KMS-11 (cell line): ENCODE data around the gene OTUD4.
A peak's percentile ranks its signal among the peaks of the same experiment; 100 is the strongest.

Source experiments
- H2AFZ ChIP-seq: fragments of 200-600 bp; sonication (generic); 2 replicates; pipeline ENCODE4 v1.6.1; 2016; ENCODE audit warnings: antibody characterized with exemption, mixed run types, low read depth
- H3K27ac ChIP-seq: fragments of 200-600 bp; sonication (generic); 2 replicates; pipeline ENCODE4 v1.6.1; 2016; ENCODE audit warnings: mild to moderate bottlenecking, mixed run types
- H3K27me3 ChIP-seq: fragments of 200-600 bp; sonication (generic); 2 replicates; pipeline ENCODE4 v1.6.1; 2017; ENCODE audit warnings: mild to moderate bottlenecking, low read depth, mixed run types, moderate library complexity; ENCODE audit not compliant: insufficient read depth
- H3K36me3 ChIP-seq: fragments of 200-600 bp; sonication (generic); 2 replicates; pipeline ENCODE4 v1.6.1; 2017; ENCODE audit warnings: mild to moderate bottlenecking, mixed run types; ENCODE audit not compliant: insufficient read depth
- H3K4me1 ChIP-seq: fragments of 200-600 bp; sonication (generic); 2 replicates; pipeline ENCODE4 v1.6.1; 2016; ENCODE audit warnings: mild to moderate bottlenecking, low read depth, mixed run types; ENCODE audit not compliant: poor library complexity, severe bottlenecking
- H3K4me2 ChIP-seq: fragments of 200-600 bp; sonication (generic); 2 replicates; pipeline ENCODE4 v1.7.0; 2016; ENCODE audit warnings: mild to moderate bottlenecking, mixed run types
- H3K4me3 ChIP-seq: fragments of 200-600 bp; sonication (generic); IDR thresholded peaks from 2 replicates; pipeline ENCODE4 v1.6.1; 2017; ENCODE audit warnings: low read depth, low read length, mixed read lengths; ENCODE audit not compliant: insufficient read depth
- H3K79me2 ChIP-seq: fragments of 200-600 bp; sonication (generic); 2 replicates; pipeline ENCODE4 v1.6.1; 2016; ENCODE audit warnings: low read depth, mixed run types; ENCODE audit not compliant: insufficient read depth
- H3K9ac ChIP-seq: fragments of 200-600 bp; sonication (generic); 2 replicates; pipeline ENCODE4 v1.6.1; 2016; ENCODE audit warnings: mild to moderate bottlenecking, mixed run types
- H4K20me1 ChIP-seq: fragments of 200-600 bp; sonication (generic); 2 replicates; pipeline ENCODE4 v1.6.1; 2016; ENCODE audit warnings: mild to moderate bottlenecking, mixed run types; ENCODE audit not compliant: insufficient read depth
- TF ChIP-seq, protein P1 (sequence below): fragments of 200-600 bp; sonication (generic); conservative IDR thresholded peaks from 2 replicates; pipeline ENCODE4 v1.6.1; 2017; ENCODE audit warnings: low read depth, mild to moderate bottlenecking, antibody characterized with exemption, low read length, moderate library complexity, mixed read lengths

OTUD4 gene

GRCh38 chr4:145108128-145108527 lies 72.3 kb downstream of the OTUD4 start:
- H3K79me2 ChIP-seq = peaks cover 40% of the 10 kb centered on the region
- H3K4me3 ChIP-seq = no peak overlapping the region
- H3K4me2 ChIP-seq = no peak overlapping the region
- H3K9ac ChIP-seq = no peak overlapping the region
- H3K27ac ChIP-seq = no peak overlapping the region
- H4K20me1 ChIP-seq = peaks cover 16% of the 10 kb centered on the region
- H3K4me1 ChIP-seq = peaks cover 11% of the 10 kb centered on the region
- peaks cover 63% of the 10 kb centered on the region; the same call in 1 of the 2 replicates for H3K36me3 ChIP-seq
- TF ChIP-seq, protein P1, sequence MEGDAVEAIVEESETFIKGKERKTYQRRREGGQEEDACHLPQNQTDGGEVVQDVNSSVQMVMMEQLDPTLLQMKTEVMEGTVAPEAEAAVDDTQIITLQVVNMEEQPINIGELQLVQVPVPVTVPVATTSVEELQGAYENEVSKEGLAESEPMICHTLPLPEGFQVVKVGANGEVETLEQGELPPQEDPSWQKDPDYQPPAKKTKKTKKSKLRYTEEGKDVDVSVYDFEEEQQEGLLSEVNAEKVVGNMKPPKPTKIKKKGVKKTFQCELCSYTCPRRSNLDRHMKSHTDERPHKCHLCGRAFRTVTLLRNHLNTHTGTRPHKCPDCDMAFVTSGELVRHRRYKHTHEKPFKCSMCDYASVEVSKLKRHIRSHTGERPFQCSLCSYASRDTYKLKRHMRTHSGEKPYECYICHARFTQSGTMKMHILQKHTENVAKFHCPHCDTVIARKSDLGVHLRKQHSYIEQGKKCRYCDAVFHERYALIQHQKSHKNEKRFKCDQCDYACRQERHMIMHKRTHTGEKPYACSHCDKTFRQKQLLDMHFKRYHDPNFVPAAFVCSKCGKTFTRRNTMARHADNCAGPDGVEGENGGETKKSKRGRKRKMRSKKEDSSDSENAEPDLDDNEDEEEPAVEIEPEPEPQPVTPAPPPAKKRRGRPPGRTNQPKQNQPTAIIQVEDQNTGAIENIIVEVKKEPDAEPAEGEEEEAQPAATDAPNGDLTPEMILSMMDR = no peak
- no peak overlapping the region for H2AFZ ChIP-seq
- no peaks in the 10 kb centered on the region for H3K27me3 ChIP-seq

- TF ChIP-seq, protein P1 = no peak
- Histone ChIP-seq H3K79me2 (peaks cover 50% of the 10 kb centered on the region), H3K4me2 (no peak overlapping the region), H3K4me1 (peaks cover 21% of the 10 kb centered on the region), H3K27me3 (no peaks in the 10 kb centered on the region), H4K20me1 (peaks cover 26% of the 10 kb centered on the region), H3K36me3 (peaks cover 53% of the 10 kb centered on the region; the same call in 1 of the 2 replicates), H3K27ac (no peak overlapping the region), H2AFZ (no peak overlapping the region), H3K9ac (no peak overlapping the region), H3K4me3 (no peak overlapping the region)
These were observed 73.3 kb downstream of the OTUD4 start for GRCh38 chr4:145107126-145107525.

DNA sequence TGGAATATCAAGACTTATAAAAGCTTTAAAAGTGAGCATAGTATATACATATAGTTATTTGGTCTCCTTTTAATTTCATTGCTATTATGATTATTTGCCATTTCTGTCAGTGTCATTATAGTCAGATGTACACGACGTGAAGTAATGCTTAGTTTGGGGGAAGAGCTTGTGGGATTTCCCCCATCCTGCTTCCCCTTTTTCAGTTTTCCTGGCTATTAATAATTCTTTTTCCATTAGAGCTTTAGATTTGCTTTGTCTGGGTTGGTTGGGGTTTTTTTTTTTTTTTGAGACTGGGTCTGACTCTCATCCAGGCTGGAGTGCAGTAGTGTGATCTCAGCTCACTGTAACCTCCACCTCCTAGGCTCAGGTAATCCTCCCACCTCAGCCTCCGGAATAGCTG lies 76.9 kb downstream of the OTUD4 start:
- H3K4me1 ChIP-seq = peaks cover 50% of the 10 kb centered on the region
- no peak overlapping the region for H2AFZ ChIP-seq
- H3K4me3 ChIP-seq = no peak overlapping the region
- peaks cover 85% of the 10 kb centered on the region for H3K79me2 ChIP-seq
- no peaks in the 10 kb centered on the region for H3K27me3 ChIP-seq
- H3K4me2 ChIP-seq = no peak overlapping the region
- no peak overlapping the region for H3K27ac ChIP-seq
- H4K20me1 ChIP-seq = peaks cover 27% of the 10 kb centered on the region
- TF ChIP-seq, protein P1 = no peak
- H3K36me3 ChIP-seq = peaks cover 35% of the 10 kb centered on the region; the same call in 1 of the 2 replicates
- H3K9ac ChIP-seq = no peak overlapping the region

DNA sequence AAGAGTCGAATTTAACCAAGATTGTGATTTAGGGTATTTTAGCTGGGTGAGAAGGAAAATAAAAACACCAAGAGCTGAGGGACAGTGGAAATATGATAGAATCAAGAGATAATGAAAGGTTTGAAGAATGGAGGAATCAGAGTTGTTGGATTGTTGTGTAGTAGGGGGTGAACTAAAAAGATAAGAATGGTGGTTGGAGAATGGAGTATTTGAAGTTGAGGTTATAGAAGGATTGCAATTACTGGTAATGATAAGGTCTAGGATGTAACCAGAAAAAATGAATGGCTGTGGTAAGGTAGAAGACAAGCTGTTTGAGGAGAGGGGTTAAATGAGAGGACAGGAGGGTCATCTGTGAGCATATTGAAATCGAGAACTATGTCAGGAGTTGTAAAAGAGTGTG lies 77.8 kb downstream of the OTUD4 start:
- Histone ChIP-seq H3K9ac (no peak overlapping the region), H3K36me3 (peaks cover 31% of the 10 kb centered on the region; the same call in 1 of the 2 replicates), H3K79me2 (peaks cover 87% of the 10 kb centered on the region)

More for the DNA sequence above, 77.8 kb downstream of the OTUD4 start:
- Histone ChIP-seq H3K27ac (no peak overlapping the region), H3K27me3 (no peaks in the 10 kb centered on the region), H2AFZ (no peak overlapping the region), H3K4me2 (0 out of 2 replicates have a peak overlapping the region, but pooled peaks have one; percentile 17), H3K4me3 (no peak overlapping the region), H3K4me1 (peaks cover 50% of the 10 kb centered on the region), H4K20me1 (peaks cover 27% of the 10 kb centered on the region)
- TF ChIP-seq, protein P1 = no peak
